ENCODE data around the gene CHST1. TPM values are rescaled to one million over a fixed set of nuclear protein-coding genes. Genes with fewer than 3 reads are reported as not detected.

Gene CHST1
- total and polyA plus RNA-seq, 12 donors, result 1.1 to 13.5 (median 4.4) TPM

- H3K27ac ChIP-seq, result no peak overlapping the region
- WGBS, 4 donors, result 0 to 67% (median 35%) methylated on average over 1 of the region's 1 CpG
Measured at GRCh38 chr11:45647786-45648185, 17.6 kb downstream of the CHST1 start.

GRCh38 chr11:45647329-45647728 lies 18.1 kb downstream of the CHST1 start:
- Histone ChIP-seq H3K36me3 (replicated peaks in 1 of 2) (no peaks in the 10 kb centered on the region), H3K27me3 (peaks cover 3% of the 10 kb centered on the region), H3K4me3 (no peak overlapping the region), H3K4me1 (replicated peaks in 1 of 2) (no peaks in the 10 kb centered on the region), H3K9me3 (replicated peaks in 1 of 3) (no peaks in the 10 kb centered on the region), H3K27ac (no peak overlapping the region)
- DNase-seq, result no peak
- intact Hi-C loops (cut with DNase I), result no loop called here
- WGBS, 4 donors, result 79 to 81% (median 80%) methylated on average over 3 of the region's 3 CpGs
- TF ChIP-seq CTCF (IDR thresholded peaks at IDR 0.05) (no peak), POLR2A (IDR thresholded peaks at IDR 0.05) (no peak)

More at GRCh38 chr11:45647786-45648185, 17.6 kb downstream of the CHST1 start:
- H3K27me3 ChIP-seq, result peaks cover 3% of the 10 kb centered on the region
- no peaks in the 10 kb centered on the region for H3K36me3 ChIP-seq (replicated peaks in 1 of 2)
- peak in 1 of 7 donors; percentile 51 for DNase-seq
- no peaks in the 10 kb centered on the region for H3K9me3 ChIP-seq (replicated peaks in 1 of 3)
- intact Hi-C loops (cut with DNase I), result no loop called here
- TF ChIP-seq POLR2A (IDR thresholded peaks at IDR 0.05) (no peak), CTCF (IDR thresholded peaks at IDR 0.05) (no peak)
- no peak overlapping the region for H3K4me3 ChIP-seq
- H3K4me1 ChIP-seq (replicated peaks in 1 of 2), result no peaks in the 10 kb centered on the region

GRCh38 chr11:45646275-45646927 lies 19.0 kb downstream of the CHST1 start:
- no peak overlapping the region for H3K27ac ChIP-seq
- no peak overlapping the region for H3K4me3 ChIP-seq
- DNase-seq, result peak in 1 of 7 donors; percentile 50
- TF ChIP-seq POLR2A (IDR thresholded peaks at IDR 0.05) (no peak), CTCF (IDR thresholded peaks at IDR 0.05) (no peak)
- intact Hi-C loops (cut with DNase I), result no loop called here
- no peaks in the 10 kb centered on the region for H3K36me3 ChIP-seq (replicated peaks in 1 of 2)
- 83 to 96% methylated on average over 1 of the region's 1 CpG; no CpG with 5 or more reads in 2 of the 4 donors for WGBS, 4 donors
- peaks cover 3% of the 10 kb centered on the region for H3K27me3 ChIP-seq
- no peaks in the 10 kb centered on the region for H3K4me1 ChIP-seq (replicated peaks in 1 of 2)
- H3K9me3 ChIP-seq (replicated peaks in 1 of 3), result no peaks in the 10 kb centered on the region

GRCh38 chr11:45644981-45645889 lies 20.2 kb downstream of the CHST1 start:
- 85 to 91% (median 87%) methylated on average over 7 to 10 of the region's 10 CpGs for WGBS, 4 donors
- intact Hi-C loops (cut with DNase I), result no loop called here
- no peak overlapping the region for H3K27ac ChIP-seq
- no peak for TF ChIP-seq POLR2A (IDR thresholded peaks at IDR 0.05)
- TF ChIP-seq CTCF (IDR thresholded peaks at IDR 0.05), result no peak
- no peak overlapping the region for H3K4me3 ChIP-seq
- H3K9me3 ChIP-seq (replicated peaks in 1 of 3), result no peaks in the 10 kb centered on the region
- H3K27me3 ChIP-seq, result peaks cover 3% of the 10 kb centered on the region
- DNase-seq, result peak in 1 of 7 donors; percentile 29
- no peaks in the 10 kb centered on the region for H3K36me3 ChIP-seq (replicated peaks in 1 of 2)
- H3K4me1 ChIP-seq (replicated peaks in 1 of 2), result no peaks in the 10 kb centered on the region
